CD14-positive monocyte (primary cell): ENCODE data around the gene TTC31. TPM values are rescaled to one million over a fixed set of nuclear protein-coding genes. Genes with fewer than 3 reads are reported as not detected.
"Not testable (repeated sequence)": the region's sequence is repeated elsewhere in the genome, so short reads cannot be mapped to it uniquely, and the experiment has no call there.

Experiments used
- DNase-seq, 3 donors: peaks; one replicate each; pipeline ENCODE4 v3.0.0-alpha.2; 2011 to 2022
- H2AFZ ChIP-seq: 2 replicates; pipeline ENCODE4 v1.6.0; 2012; ENCODE audit warnings: mild to moderate bottlenecking, low read depth, low read length, inconsistent platforms; ENCODE audit not compliant: insufficient read depth, poor library complexity, severe bottlenecking
- H3K27ac ChIP-seq, 2 donors: 1 replicate in 1 of 2; 2 replicates in 1 of 2; pipeline ENCODE4 v1.5.1; 2012 to 2013; ENCODE audit warnings: low read length in 2 of 2, control low read depth in 1 of 2, inconsistent platforms in 1 of 2, low read depth in 1 of 2, mild to moderate bottlenecking in 1 of 2
- H3K27me3 ChIP-seq, 2 donors: one replicate each; pipeline versions ENCODE4 v1.6.0 to v1.6.1; 2011 to 2013; ENCODE audit warnings: low read length in 2 of 2; ENCODE audit not compliant: control insufficient read depth in 2 of 2, insufficient read depth in 2 of 2
- H3K36me3 ChIP-seq, 2 donors: replicated peaks in 1 of 2; 1 replicate in 1 of 2; 2 replicates in 1 of 2; pipeline versions ENCODE4 v1.5.1 to v1.6.1; 2012 to 2013; ENCODE audit warnings: low read length in 2 of 2, control low read depth in 1 of 2, inconsistent platforms in 1 of 2, mild to moderate bottlenecking in 1 of 2; ENCODE audit not compliant: insufficient read depth in 2 of 2, control insufficient read depth in 1 of 2
- H3K4me1 ChIP-seq, 2 donors: 1 replicate in 1 of 2; 2 replicates in 1 of 2; pipeline versions ENCODE4 v1.5.1 to v1.6.1; 2012 to 2013; ENCODE audit warnings: low read length in 2 of 2, control low read depth in 1 of 2, inconsistent platforms in 1 of 2, mild to moderate bottlenecking in 1 of 2, moderate library complexity in 1 of 2; ENCODE audit not compliant: insufficient read depth in 2 of 2, control insufficient read depth in 1 of 2
- H3K4me2 ChIP-seq: replicated peaks from 2 replicates; pipeline ENCODE3; 2012; ENCODE audit warnings: low read length, moderate library complexity, mild to moderate bottlenecking; ENCODE audit not compliant: poor library complexity, severe bottlenecking; ENCODE audit errors: extremely low read depth
- H3K4me3 ChIP-seq, 3 experiments: fragments of 200-600 bp in 1 of 3; sonication (generic) in 1 of 3; replicated peaks in 1 of 3; 1 replicate in 2 of 3; 2 replicates in 1 of 3; pipeline ENCODE4 v1.5.1; 2011 to 2013; ENCODE audit warnings: low read length in 3 of 3, mild to moderate bottlenecking in 3 of 3, control low read depth in 2 of 3, low read depth in 2 of 3, inconsistent platforms in 1 of 3, moderate library complexity in 1 of 3
- H3K79me2 ChIP-seq: 2 replicates; pipeline ENCODE4 v1.6.0; 2012; ENCODE audit warnings: mild to moderate bottlenecking, control low read depth, inconsistent platforms, low read length, moderate library complexity; ENCODE audit not compliant: insufficient read depth
- H3K9ac ChIP-seq: 2 replicates; pipeline ENCODE4 v1.6.0; 2017; ENCODE audit warnings: low read length, mild to moderate bottlenecking; ENCODE audit not compliant: insufficient read depth, poor library complexity, severe bottlenecking
- H3K9me3 ChIP-seq, 2 donors: replicated peaks in 1 of 2; 1 replicate in 1 of 2; 2 replicates in 1 of 2; pipeline versions ENCODE4 v1.5.1 to v1.6.1; 2012 to 2013; ENCODE audit warnings: low read length in 2 of 2, control low read depth in 1 of 2; ENCODE audit not compliant: control insufficient read depth in 1 of 2, insufficient read depth in 1 of 2
- H4K20me1 ChIP-seq: 2 replicates; pipeline ENCODE4 v1.6.0; 2012; ENCODE audit warnings: mild to moderate bottlenecking, low read length, control low read depth, moderate library complexity; ENCODE audit not compliant: insufficient read depth
- H3K27ac Mint-ChIP-seq, 7 donors: one replicate each; pipeline ENCODE4 v1.8.0; 2020; ENCODE audit warnings: mild to moderate bottlenecking in 7 of 7, mixed read lengths in 7 of 7, moderate library complexity in 6 of 7, inconsistent platforms in 2 of 7
- H3K27me3 Mint-ChIP-seq, 3 donors: one replicate each; pipeline ENCODE4 v1.8.0; 2021 to 2022; ENCODE audit warnings: low read depth in 3 of 3, mild to moderate bottlenecking in 3 of 3, mixed read lengths in 3 of 3, moderate library complexity in 3 of 3, inconsistent platforms in 1 of 3
- H3K36me3 Mint-ChIP-seq, 2 donors: one replicate each; pipeline ENCODE4 v1.8.0; 2020; ENCODE audit warnings: mixed read lengths in 2 of 2, inconsistent platforms in 1 of 2, mild to moderate bottlenecking in 1 of 2
- H3K4me1 Mint-ChIP-seq: one replicate; pipeline ENCODE4 v1.8.0; 2020; ENCODE audit warnings: mild to moderate bottlenecking, mixed read lengths
- H3K4me3 Mint-ChIP-seq, 2 donors: one replicate each; pipeline ENCODE4 v1.8.0; 2020; ENCODE audit warnings: mild to moderate bottlenecking in 2 of 2, mixed read lengths in 2 of 2, moderate library complexity in 1 of 2
- H3K9me3 Mint-ChIP-seq, 7 donors: one replicate each; pipeline ENCODE4 v1.8.0; 2020 to 2022; ENCODE audit warnings: mixed read lengths in 7 of 7, mild to moderate bottlenecking in 6 of 7, moderate library complexity in 6 of 7, inconsistent platforms in 2 of 7
- CTCF ChIP-seq: fragments of 200-600 bp; IDR thresholded peaks from one replicate; pipeline ENCODE4 v1.8.0; 2022; ENCODE audit warnings: antibody characterized with exemption, mild to moderate bottlenecking
- WGBS: methylation state at CpG from one replicate; pipeline ENCODE4 v1.1.5; 2013; ENCODE audit warnings: missing lambda C conversion rate; ENCODE audit not compliant: insufficient coverage; 5-methylcytosine and 5-hydroxymethylcytosine counted together
- intact Hi-C, 2 donors: fragments of 100-400 bp; cut with micrococcal nuclease; formaldehyde crosslinking; loops; one replicate each; pipeline versions ENCODE4 v1.15.0 to v1.15.1; 2023
- polyA plus RNA-seq, 3 donors: library from polyadenylated mRNA; depleted of rRNA in 1 of 3; unstranded in 2 of 3; stranded (reverse) in 1 of 3; fragments of 300-500 nt in 2 of 3; fragments of >200 nt in 1 of 3; fragmentation: Illumina TruSeq in 2 of 3; gene quantifications; 1 replicate in 2 of 3; 2 replicates in 1 of 3; pipeline ENCODE4 v1.2.3, GENCODE V29; 2012 to 2021

TTC31 gene
- polyA plus RNA-seq, 3 donors, result 19.6 to 46.5 (median 21.3) TPM

GRCh38 chr2:74481961-74482800, 700 bp upstream of the TTC31 start:
- H3K27ac ChIP-seq, result peak overlapping the region; percentile 84 to 90
- no peaks in the 10 kb centered on the region for H3K27me3 ChIP-seq
- Mint-ChIP-seq H3K36me3 (peaks cover 29 to 45% of the 10 kb centered on the region in 2 donors), H3K27me3 (peaks cover 0 to 2% (median 0%) of the 10 kb centered on the region in 3 donors), H3K4me1 (peaks cover 34% of the 10 kb centered on the region), H3K4me3 (peak overlapping the region; percentile 100), H3K9me3 (no peaks in the 10 kb centered on the region), H3K27ac (peak overlapping the region; percentile 90 to 100 (median 99))
- 3% methylated on average over 71 of the region's 80 CpGs for WGBS
- H3K4me1 ChIP-seq, result peaks cover 29 to 38% of the 10 kb centered on the region in 2 donors
- peaks cover 49% of the 10 kb centered on the region for H3K79me2 ChIP-seq
- peaks cover 23% of the 10 kb centered on the region for H4K20me1 ChIP-seq
- intact Hi-C loops, result loop anchor here (1.0 to 5.0 kb wide), 6 partner anchors 27 to 105 kb away; partner anchors contain the start of genes AUP1 (in 2 of the 2), HTRA2 (in 2 of the 2), INO80B (in 2 of the 2) and DQX1 (in 1 of the 2)
- H2AFZ ChIP-seq, result peak overlapping the region; percentile 98
- H3K9ac ChIP-seq, result peak overlapping the region; percentile 76
- H3K9me3 ChIP-seq, result no peaks in the 10 kb centered on the region
- H3K36me3 ChIP-seq, result peaks cover 18 to 35% of the 10 kb centered on the region in 2 donors
- no peak for TF ChIP-seq CTCF
- peak in 2 of 3 donors; percentile 19 to 55 for DNase-seq
- peak overlapping the region; percentile 61 to 94 (median 86) for H3K4me3 ChIP-seq
- H3K4me2 ChIP-seq, result peak overlapping the region; percentile 95

- Histone ChIP-seq H4K20me1 (peaks cover 20% of the 10 kb centered on the region), H3K36me3 (peaks cover 18 to 47% of the 10 kb centered on the region in 2 donors), H3K27ac (peak overlapping the region in 1 of 2 donors; percentile 90), H3K79me2 (peaks cover 49% of the 10 kb centered on the region), H3K4me3 (peak overlapping the region in 2 of 3 experiments; percentile 86 to 94), H3K4me2 (peak overlapping the region; percentile 95), H3K4me1 (peaks cover 24 to 32% of the 10 kb centered on the region in 2 donors), H3K9ac (peak overlapping the region; percentile 76), H2AFZ (peak overlapping the region; percentile 98)
- peak overlapping the region; percentile 100 for H3K4me3 Mint-ChIP-seq
- peaks cover 34 to 53% of the 10 kb centered on the region in 2 donors for H3K36me3 Mint-ChIP-seq
- H3K9me3 Mint-ChIP-seq, H3K27me3 ChIP-seq, H3K9me3 ChIP-seq, DNase-seq, H3K27me3 Mint-ChIP-seq: not testable (repeated sequence)
- WGBS, result 87% methylated on average over 9 of the region's 19 CpGs
- intact Hi-C loops, result loop anchor here (2.0 to 5.0 kb wide), 5 partner anchors 29 to 103 kb away; partner anchors contain the start of genes AUP1 (in 2 of the 2), HTRA2 (in 2 of the 2), DQX1 (in 1 of the 2) and INO80B (in 1 of the 2)
- H3K27ac Mint-ChIP-seq, result peak overlapping the region in 3 of 7 donors; percentile 64 to 100 (median 99)
- peaks cover 29% of the 10 kb centered on the region for H3K4me1 Mint-ChIP-seq
Measured at GRCh38 chr2:74483675-74484164, 839 bp downstream of the TTC31 start.
